BLaER1 (cell line): ENCODE data around the gene GFPT2.

ENCODE experiments used
- H3K27ac ChIP-seq: shearing (Covaris generic); formaldehyde crosslinking; 2 replicates; pipeline ENCODE4 v1.8.1; 2022
- H3K27me3 ChIP-seq: shearing (Covaris generic); formaldehyde crosslinking; 2 replicates; pipeline ENCODE4 v1.8.1; 2022
- H3K36me3 ChIP-seq: shearing (Covaris generic); formaldehyde crosslinking; 2 replicates; pipeline ENCODE4 v1.8.1; 2022
- H3K4me1 ChIP-seq: shearing (Covaris generic); formaldehyde crosslinking; 2 replicates; pipeline ENCODE4 v1.8.1; 2022
- H3K4me2 ChIP-seq: shearing (Covaris generic); formaldehyde crosslinking; 2 replicates; pipeline ENCODE4 v1.8.1; 2022
- H3K4me3 ChIP-seq: shearing (Covaris generic); formaldehyde crosslinking; 2 replicates; pipeline ENCODE4 v1.8.1; 2022
- H3K9ac ChIP-seq: shearing (Covaris generic); formaldehyde crosslinking; 2 replicates; pipeline ENCODE4 v1.8.1; 2022
- H3K9me3 ChIP-seq: shearing (Covaris generic); formaldehyde crosslinking; 2 replicates; pipeline ENCODE4 v1.8.1; 2022
- H4K20me1 ChIP-seq: shearing (Covaris generic); formaldehyde crosslinking; 2 replicates; pipeline ENCODE4 v1.8.1; 2022
- Cebpa-rat ChIP-seq: shearing (Covaris generic); IDR thresholded peaks from 2 replicates; pipeline ENCODE4 v1.8.1; 2022

Gene GFPT2

GRCh38 chr5:180379355-180380070, 26.4 kb upstream of the GFPT2 start:
- no peaks in the 10 kb centered on the region for H3K27me3 ChIP-seq
- H3K4me3 ChIP-seq = no peak overlapping the region
- H3K9me3 ChIP-seq = no peaks in the 10 kb centered on the region
- H3K36me3 ChIP-seq = no peaks in the 10 kb centered on the region
- H3K4me1 ChIP-seq = peaks cover 29% of the 10 kb centered on the region
- no peak overlapping the region for H3K4me2 ChIP-seq
- no peaks in the 10 kb centered on the region for H4K20me1 ChIP-seq
- TF ChIP-seq Cebpa-rat = no peak
- peak overlapping the region; percentile 71; the same call in 1 of the 2 replicates for H3K27ac ChIP-seq
- no peak overlapping the region for H3K9ac ChIP-seq

- no peak overlapping the region for H3K4me2 ChIP-seq
- peaks cover 29% of the 10 kb centered on the region for H3K4me1 ChIP-seq
- H3K27ac ChIP-seq = no peak overlapping the region
- no peak for TF ChIP-seq Cebpa-rat
- H3K4me3 ChIP-seq = no peak overlapping the region
- no peaks in the 10 kb centered on the region for H3K27me3 ChIP-seq
- H3K36me3 ChIP-seq = no peaks in the 10 kb centered on the region
- no peak overlapping the region for H3K9ac ChIP-seq
- H3K9me3 ChIP-seq = no peaks in the 10 kb centered on the region
- H4K20me1 ChIP-seq = no peaks in the 10 kb centered on the region
Observed at GRCh38 chr5:180378438-180379344, 25.6 kb upstream of the GFPT2 start.

- Histone ChIP-seq H3K36me3 (no peaks in the 10 kb centered on the region), H4K20me1 (no peaks in the 10 kb centered on the region), H3K4me1 (peaks cover 35% of the 10 kb centered on the region), H3K4me2 (no peak overlapping the region), H3K27ac (no peak overlapping the region), H3K27me3 (no peaks in the 10 kb centered on the region), H3K9me3 (no peaks in the 10 kb centered on the region), H3K9ac (no peak overlapping the region), H3K4me3 (no peak overlapping the region)
- TF ChIP-seq Cebpa-rat = no peak
Observed at GRCh38 chr5:180377556-180378197, 24.5 kb upstream of the GFPT2 start.

GRCh38 chr5:180376511-180376910, 23.4 kb upstream of the GFPT2 start:
- no peak overlapping the region for H3K9ac ChIP-seq
- no peaks in the 10 kb centered on the region for H3K36me3 ChIP-seq
- H3K9me3 ChIP-seq = no peaks in the 10 kb centered on the region
- no peaks in the 10 kb centered on the region for H3K27me3 ChIP-seq
- no peak overlapping the region for H3K4me2 ChIP-seq
- no peak for TF ChIP-seq Cebpa-rat
- peaks cover 23% of the 10 kb centered on the region for H3K4me1 ChIP-seq
- H3K27ac ChIP-seq = no peak overlapping the region
- no peak overlapping the region for H3K4me3 ChIP-seq
- no peaks in the 10 kb centered on the region for H4K20me1 ChIP-seq

GRCh38 chr5:180375955-180376354, 22.8 kb upstream of the GFPT2 start:
- Histone ChIP-seq H3K4me2 (no peak overlapping the region), H3K9ac (no peak overlapping the region), H3K27me3 (no peaks in the 10 kb centered on the region)

GRCh38 chr5:180375291-180375690, 22.2 kb upstream of the GFPT2 start:
- no peak for TF ChIP-seq Cebpa-rat
- Histone ChIP-seq H3K9ac (no peak overlapping the region), H3K27ac (no peak overlapping the region), H3K4me1 (peaks cover 11% of the 10 kb centered on the region), H3K9me3 (no peaks in the 10 kb centered on the region), H3K4me3 (no peak overlapping the region), H3K4me2 (no peak overlapping the region), H4K20me1 (no peaks in the 10 kb centered on the region), H3K27me3 (no peaks in the 10 kb centered on the region), H3K36me3 (no peaks in the 10 kb centered on the region)

More at GRCh38 chr5:180375955-180376354, 22.8 kb upstream of the GFPT2 start:
- peaks cover 17% of the 10 kb centered on the region for H3K4me1 ChIP-seq
- H3K4me3 ChIP-seq = no peak overlapping the region
- H3K9me3 ChIP-seq = no peaks in the 10 kb centered on the region
- TF ChIP-seq Cebpa-rat = no peak
- no peaks in the 10 kb centered on the region for H3K36me3 ChIP-seq
- no peak overlapping the region for H3K27ac ChIP-seq
- H4K20me1 ChIP-seq = no peaks in the 10 kb centered on the region

GRCh38 chr5:180373870-180374269, 20.7 kb upstream of the GFPT2 start:
- no peak overlapping the region for H3K27ac ChIP-seq
- H3K36me3 ChIP-seq = no peaks in the 10 kb centered on the region
- H4K20me1 ChIP-seq = no peaks in the 10 kb centered on the region

GRCh38 chr5:180373454-180373853, 20.3 kb upstream of the GFPT2 start:
- H3K27ac ChIP-seq = no peak overlapping the region
- no peak for TF ChIP-seq Cebpa-rat

More at GRCh38 chr5:180373870-180374269, 20.7 kb upstream of the GFPT2 start:
- TF ChIP-seq Cebpa-rat = no peak
- H3K4me1 ChIP-seq = 0 out of 2 replicates have a peak, but pooled peaks cover 8% of the 10 kb centered on the region
- H3K4me2 ChIP-seq = no peak overlapping the region
- no peaks in the 10 kb centered on the region for H3K9me3 ChIP-seq
- H3K27me3 ChIP-seq = no peaks in the 10 kb centered on the region
- no peak overlapping the region for H3K4me3 ChIP-seq
- H3K9ac ChIP-seq = no peak overlapping the region

GRCh38 chr5:180371949-180372348, 18.8 kb upstream of the GFPT2 start:
- no peaks in the 10 kb centered on the region for H4K20me1 ChIP-seq
- no peak overlapping the region for H3K4me3 ChIP-seq
- no peaks in the 10 kb centered on the region for H3K36me3 ChIP-seq
- H3K4me2 ChIP-seq = no peak overlapping the region
- no peak overlapping the region for H3K27ac ChIP-seq
- H3K9me3 ChIP-seq = no peaks in the 10 kb centered on the region
- no peak overlapping the region for H3K9ac ChIP-seq
- H3K27me3 ChIP-seq = no peaks in the 10 kb centered on the region
- TF ChIP-seq Cebpa-rat = no peak
- H3K4me1 ChIP-seq = 0 out of 2 replicates have a peak, but pooled peaks cover 8% of the 10 kb centered on the region

More at GRCh38 chr5:180373454-180373853, 20.3 kb upstream of the GFPT2 start:
- Histone ChIP-seq H3K27me3 (no peaks in the 10 kb centered on the region), H3K9me3 (no peaks in the 10 kb centered on the region), H3K36me3 (no peaks in the 10 kb centered on the region), H3K9ac (no peak overlapping the region), H3K4me1 (0 out of 2 replicates have a peak, but pooled peaks cover 8% of the 10 kb centered on the region), H4K20me1 (no peaks in the 10 kb centered on the region), H3K4me3 (no peak overlapping the region), H3K4me2 (no peak overlapping the region)
